GM21528 (cell line): ENCODE data around the gene FGF23.

ENCODE experiments used
- ATAC-seq: cut with Tn5 transposase; IDR thresholded peaks from one replicate; pipeline ENCODE4 v1.9.1; 2021; ENCODE audit warnings: mild to moderate bottlenecking, moderate library complexity; ENCODE audit not compliant: unreplicated experiment, low FRiP score

Gene FGF23

DNA sequence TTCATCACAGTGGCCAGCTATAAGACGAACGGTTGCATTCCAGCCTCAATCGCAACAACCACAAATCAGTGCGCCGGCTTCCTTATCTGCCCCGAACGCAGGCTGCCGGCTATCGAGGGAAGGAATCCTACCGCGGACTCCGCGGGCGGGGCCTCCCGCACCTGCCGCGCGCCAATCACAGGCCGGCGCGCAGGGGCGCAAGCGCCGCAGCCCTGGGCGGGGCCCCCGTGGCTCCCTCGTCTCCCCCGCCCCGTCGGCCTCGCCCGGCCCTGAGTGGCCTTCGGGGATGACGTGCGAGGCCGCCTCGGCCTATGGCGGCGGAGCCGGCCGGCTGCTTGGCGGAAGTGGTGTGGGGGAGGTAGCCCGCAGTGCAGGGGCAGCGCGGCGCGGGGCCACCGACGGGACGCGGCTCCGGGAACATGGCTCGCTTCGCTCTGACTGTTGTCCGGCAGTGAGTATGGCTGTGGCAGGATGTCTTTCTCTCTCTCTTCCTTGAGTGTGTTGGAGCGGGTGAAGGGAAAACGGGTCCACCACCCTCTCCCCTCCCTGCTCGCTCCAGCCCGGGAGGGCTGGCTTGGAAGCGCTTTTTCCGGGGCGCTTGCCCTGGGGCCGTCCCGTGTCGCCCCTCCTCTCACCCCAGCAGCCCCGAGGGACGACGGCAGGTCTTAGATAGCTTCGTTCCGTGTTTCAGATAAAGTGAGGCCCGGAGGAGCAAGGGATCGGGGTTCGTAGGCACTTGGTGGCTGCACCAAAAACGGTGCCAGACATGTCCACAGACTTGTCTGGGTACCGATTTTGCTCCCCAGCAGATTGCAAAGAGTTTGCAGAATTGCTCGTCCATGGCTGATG lies 58.4 kb downstream of the FGF23 start, which contains the start of gene TIGAR:
TIGAR (plus strand) TSS at position 361 of the 849 bp plus-strand sequence; CDS start at position 420, 59 bp downstream.
- ATAC-seq, result peak; percentile 89

DNA sequence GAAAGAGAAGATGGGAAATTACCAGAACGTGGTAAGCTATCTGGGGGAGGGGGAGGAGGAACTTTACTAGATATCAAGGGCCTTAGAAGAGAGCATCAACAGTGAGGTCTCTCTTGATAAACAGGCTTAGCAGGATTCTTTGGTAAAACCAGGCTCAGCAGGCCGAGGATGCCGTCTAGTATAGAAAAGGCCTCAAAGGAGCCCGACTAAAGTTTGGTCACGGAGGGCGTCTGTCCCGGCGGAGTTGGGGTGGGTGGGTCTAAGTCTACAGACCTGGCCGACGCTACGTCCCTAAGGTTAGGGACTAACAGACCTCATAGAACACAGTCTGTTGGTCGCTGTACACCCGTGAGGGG lies 59.0 kb downstream of the FGF23 start:
- ATAC-seq, result peak; percentile 53
